ENCODE data around the gene ERBB4. TPM values are rescaled to one million over a fixed set of nuclear protein-coding genes. Genes with fewer than 3 reads are reported as not detected.

Gene ERBB4
- total RNA-seq, 4 donors from 2014 or later, result 0.59 to 1.5 (median 0.83) TPM

DNA sequence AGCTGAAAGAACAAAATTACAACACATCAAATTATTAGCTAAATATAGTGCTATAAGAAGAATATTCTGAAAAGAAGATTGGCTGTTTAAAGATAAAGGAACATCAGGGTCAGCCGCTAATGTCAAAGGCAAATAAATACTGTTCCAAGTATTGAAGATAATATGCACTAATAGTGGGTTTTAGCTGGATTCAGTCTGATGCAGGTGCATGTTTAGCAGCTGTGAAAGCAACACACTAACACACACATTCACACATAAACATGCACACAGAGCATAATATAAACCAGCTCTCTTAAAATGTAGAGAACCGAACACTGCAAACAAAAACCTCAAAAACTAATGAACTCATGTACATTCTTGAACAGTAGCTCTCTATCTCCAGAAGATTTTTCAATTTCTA lies 634.6 kb downstream of the ERBB4 start:
- no peak for DNase-seq (ENCODE audit: low spot score in 2 of 2)
- WGBS, 2 donors, result 86 to 91% methylated on average over 2 of the region's 2 CpGs
- no peak overlapping the region for H3K4me3 ChIP-seq (ENCODE audit: low read depth, poor library complexity, severe bottlenecking)
- intact Hi-C loops (cut with DNase I; ENCODE audit: low total_unique reads), result no loop called here
- TF ChIP-seq POLR2A (IDR thresholded peaks at IDR 0.05), result no peak
- TF ChIP-seq, protein P1, sequence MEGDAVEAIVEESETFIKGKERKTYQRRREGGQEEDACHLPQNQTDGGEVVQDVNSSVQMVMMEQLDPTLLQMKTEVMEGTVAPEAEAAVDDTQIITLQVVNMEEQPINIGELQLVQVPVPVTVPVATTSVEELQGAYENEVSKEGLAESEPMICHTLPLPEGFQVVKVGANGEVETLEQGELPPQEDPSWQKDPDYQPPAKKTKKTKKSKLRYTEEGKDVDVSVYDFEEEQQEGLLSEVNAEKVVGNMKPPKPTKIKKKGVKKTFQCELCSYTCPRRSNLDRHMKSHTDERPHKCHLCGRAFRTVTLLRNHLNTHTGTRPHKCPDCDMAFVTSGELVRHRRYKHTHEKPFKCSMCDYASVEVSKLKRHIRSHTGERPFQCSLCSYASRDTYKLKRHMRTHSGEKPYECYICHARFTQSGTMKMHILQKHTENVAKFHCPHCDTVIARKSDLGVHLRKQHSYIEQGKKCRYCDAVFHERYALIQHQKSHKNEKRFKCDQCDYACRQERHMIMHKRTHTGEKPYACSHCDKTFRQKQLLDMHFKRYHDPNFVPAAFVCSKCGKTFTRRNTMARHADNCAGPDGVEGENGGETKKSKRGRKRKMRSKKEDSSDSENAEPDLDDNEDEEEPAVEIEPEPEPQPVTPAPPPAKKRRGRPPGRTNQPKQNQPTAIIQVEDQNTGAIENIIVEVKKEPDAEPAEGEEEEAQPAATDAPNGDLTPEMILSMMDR (IDR thresholded peaks at IDR 0.05), result no peak

DNA sequence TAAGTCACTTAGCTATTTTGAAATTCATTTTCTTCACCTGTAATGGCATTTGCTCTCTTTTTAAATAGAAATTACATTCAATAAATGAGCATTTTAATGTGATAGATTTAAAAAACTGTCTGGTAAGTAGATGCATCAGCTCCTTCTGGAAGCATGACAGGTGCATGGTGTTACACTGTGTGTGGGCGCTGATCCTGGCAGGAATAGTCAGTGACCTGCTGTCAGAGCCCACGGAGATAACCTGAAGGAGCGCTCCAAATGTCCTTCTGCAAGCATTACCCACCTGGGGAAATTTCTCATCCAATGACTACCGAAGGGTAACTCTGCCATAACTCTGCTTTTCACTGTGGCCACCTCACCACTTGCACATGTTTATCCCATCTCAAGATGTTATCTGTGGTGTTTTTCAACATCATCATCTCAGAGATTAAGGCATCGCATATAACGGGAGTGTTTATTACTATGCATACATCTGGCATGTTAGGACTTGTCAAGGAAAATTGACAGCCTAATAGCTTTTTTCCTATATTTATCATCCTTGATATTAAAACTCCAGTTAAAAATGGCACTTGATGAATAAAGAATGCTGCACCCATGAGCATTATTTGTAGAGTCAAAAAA lies 637.3 kb downstream of the ERBB4 start:
- DNase-seq (ENCODE audit: low spot score in 2 of 2), result no peak
- 65 to 71% methylated on average over 6 of the region's 6 CpGs for WGBS, 2 donors
- TF ChIP-seq, protein P1 (IDR thresholded peaks at IDR 0.05), result no peak
- no peak for TF ChIP-seq POLR2A (IDR thresholded peaks at IDR 0.05)
- H3K4me3 ChIP-seq (ENCODE audit: low read depth, poor library complexity, severe bottlenecking), result no peak overlapping the region
- intact Hi-C loops (cut with DNase I; ENCODE audit: low total_unique reads), result no loop called here

DNA sequence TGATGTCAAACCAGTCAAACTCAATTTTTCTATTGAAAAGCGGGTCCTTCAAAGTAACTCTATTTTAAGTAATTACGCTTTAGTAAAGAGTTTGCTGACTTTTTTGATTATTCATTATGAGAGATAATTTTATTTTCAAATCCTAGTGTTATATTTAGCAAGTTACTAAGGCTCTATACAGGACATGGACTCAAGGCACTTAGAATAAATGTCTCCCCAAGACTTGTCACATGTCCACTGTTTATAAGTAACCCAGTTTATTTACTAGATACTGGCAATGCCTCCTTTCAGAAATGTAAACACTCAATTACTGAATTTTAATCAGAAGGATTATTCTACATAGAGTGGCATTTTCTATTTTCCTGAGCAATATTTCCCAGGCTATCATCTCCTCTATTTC lies 638.1 kb downstream of the ERBB4 start:
- intact Hi-C loops (cut with DNase I; ENCODE audit: low total_unique reads), result no loop called here
- DNase-seq (ENCODE audit: low spot score in 2 of 2), result no peak
- 42 to 56% methylated on average over 2 of the region's 2 CpGs for WGBS, 2 donors
- H3K4me3 ChIP-seq (ENCODE audit: low read depth, poor library complexity, severe bottlenecking), result no peak overlapping the region
- no peak for TF ChIP-seq POLR2A (IDR thresholded peaks at IDR 0.05)
- TF ChIP-seq, protein P1 (IDR thresholded peaks at IDR 0.05), result no peak

DNA sequence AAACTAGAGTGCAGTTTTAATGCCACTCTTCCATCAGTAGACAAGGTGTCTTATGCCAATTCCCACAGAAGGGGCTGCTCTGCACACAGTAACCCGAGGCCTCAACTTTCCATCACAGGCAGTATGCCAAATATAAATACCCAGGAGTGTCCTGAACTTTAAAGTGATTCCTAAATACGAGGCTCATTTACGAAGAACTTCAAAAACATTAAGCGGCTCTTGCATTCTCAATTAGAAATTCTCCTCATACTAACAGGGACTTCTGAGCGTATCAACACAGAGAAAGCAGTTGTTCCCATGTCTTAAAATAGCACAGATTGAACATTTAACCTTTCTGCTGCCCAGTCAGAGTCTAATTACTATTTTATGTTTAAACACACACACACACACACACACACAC lies 638.6 kb downstream of the ERBB4 start:
- no peak for DNase-seq (ENCODE audit: low spot score in 2 of 2)
- TF ChIP-seq, protein P1 (IDR thresholded peaks at IDR 0.05), result no peak
- TF ChIP-seq POLR2A (IDR thresholded peaks at IDR 0.05), result no peak
- WGBS, 2 donors, result 24 to 33% methylated on average over 5 of the region's 5 CpGs
- intact Hi-C loops (cut with DNase I; ENCODE audit: low total_unique reads), result no loop called here
- H3K4me3 ChIP-seq (ENCODE audit: low read depth, poor library complexity, severe bottlenecking), result no peak overlapping the region

DNA sequence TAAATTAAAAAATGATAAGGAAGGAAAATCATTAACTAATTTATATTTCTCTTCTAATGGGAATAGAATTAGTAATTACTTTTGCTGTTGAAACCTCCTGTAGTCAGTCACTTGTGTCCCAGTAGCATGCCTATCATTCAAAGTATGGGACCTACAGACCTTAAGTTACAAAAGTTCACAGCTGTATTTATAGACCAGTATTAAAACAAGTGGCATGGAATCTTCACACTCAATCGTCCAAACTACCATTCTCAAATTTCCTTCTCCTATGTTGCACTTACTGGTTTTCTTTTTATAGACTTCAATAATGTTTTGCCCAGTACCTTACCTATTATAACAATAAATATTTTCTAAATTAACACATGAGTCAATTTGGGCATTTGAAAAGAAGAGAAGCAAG lies 639.9 kb downstream of the ERBB4 start:
- DNase-seq (ENCODE audit: low spot score in 2 of 2), result no peak
- intact Hi-C loops (cut with DNase I; ENCODE audit: low total_unique reads), result no loop called here
- WGBS, 2 donors, result 52 to 57% methylated on average over 1 of the region's 1 CpG
- H3K4me3 ChIP-seq (ENCODE audit: low read depth, poor library complexity, severe bottlenecking), result no peak overlapping the region
- TF ChIP-seq, protein P1 (IDR thresholded peaks at IDR 0.05), result no peak
- TF ChIP-seq POLR2A (IDR thresholded peaks at IDR 0.05), result no peak

DNA sequence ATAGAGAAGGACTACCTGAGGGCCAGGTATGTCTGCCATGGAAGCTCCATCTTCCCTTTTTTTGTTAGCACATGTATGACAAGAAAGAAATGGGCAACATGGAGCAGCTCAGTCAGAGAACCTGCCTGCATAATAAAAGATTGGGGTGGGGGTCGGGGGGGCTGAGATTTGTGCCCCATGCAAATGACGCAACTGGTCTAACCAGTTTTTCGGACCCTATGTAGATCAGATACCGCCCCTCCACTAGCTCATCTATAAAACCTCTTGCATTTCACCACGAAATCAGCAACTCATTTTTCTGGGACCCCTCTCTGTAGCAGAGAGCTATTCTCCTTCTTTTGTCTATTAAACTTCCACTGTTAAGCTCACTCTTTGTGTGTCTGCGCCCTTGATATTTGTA lies 657.2 kb downstream of the ERBB4 start:
- TF ChIP-seq, protein P1 (IDR thresholded peaks at IDR 0.05), result no peak
- no peak for TF ChIP-seq POLR2A (IDR thresholded peaks at IDR 0.05)
- whole genome bisulfite sequencing, 2 donors, result 67 to 73% methylated on average over 6 of the region's 6 CpGs
- DNase-seq (ENCODE audit: low spot score in 2 of 2), result no peak
- no peak overlapping the region for H3K4me3 ChIP-seq (ENCODE audit: low read depth, poor library complexity, severe bottlenecking)
- intact Hi-C loops (cut with DNase I; ENCODE audit: low total_unique reads), result no loop called here

Data from lower leg skin (tissue), 4 donors.